Measurements from ENCODE around the gene RMC1.

- TF ChIP-seq TAF1 (IDR thresholded peaks at IDR 0.05; ENCODE audit: low read depth, low read length) (no peak), POLR2A (IDR thresholded peaks at IDR 0.05; ENCODE audit: low read depth, low read length) (no peak), SPI1 (IDR thresholded peaks at IDR 0.05; ENCODE audit: low read depth, low read length) (no peak), POLR2AphosphoS5 (IDR thresholded peaks at IDR 0.05; ENCODE audit: low read depth, low read length) (no peak), PAX5 (IDR thresholded peaks at IDR 0.05; ENCODE audit: insufficient read depth, low read length, severe bottlenecking) (no peak)
Observed at GRCh38 chr18:23532848-23533247, 29.5 kb downstream of the RMC1 start.

All from GM12891 (cell line).